NCI-H1092 treated with DMSO at 0.1 percent for 48 hours (cell line): ENCODE results near the gene P2RX1.
A peak's percentile ranks its signal among the peaks of the same experiment; 100 is the strongest.

Experiments used
- DNase-seq: peaks from one replicate; lab custom pipeline; 2025; lab: John Stamatoyannopoulos, UW

Gene P2RX1

GRCh38 chr17:3915995-3916696, at the start of gene P2RX1:
TSS of gene P2RX1 (minus strand) at chr17:3916465. CDS start at chr17:3916225, 240 bp downstream.
- no peak for DNase-seq

GRCh38 chr17:3965118-3965800, 49.0 kb upstream of the P2RX1 start:
- peak; percentile 70 for DNase-seq

DNA sequence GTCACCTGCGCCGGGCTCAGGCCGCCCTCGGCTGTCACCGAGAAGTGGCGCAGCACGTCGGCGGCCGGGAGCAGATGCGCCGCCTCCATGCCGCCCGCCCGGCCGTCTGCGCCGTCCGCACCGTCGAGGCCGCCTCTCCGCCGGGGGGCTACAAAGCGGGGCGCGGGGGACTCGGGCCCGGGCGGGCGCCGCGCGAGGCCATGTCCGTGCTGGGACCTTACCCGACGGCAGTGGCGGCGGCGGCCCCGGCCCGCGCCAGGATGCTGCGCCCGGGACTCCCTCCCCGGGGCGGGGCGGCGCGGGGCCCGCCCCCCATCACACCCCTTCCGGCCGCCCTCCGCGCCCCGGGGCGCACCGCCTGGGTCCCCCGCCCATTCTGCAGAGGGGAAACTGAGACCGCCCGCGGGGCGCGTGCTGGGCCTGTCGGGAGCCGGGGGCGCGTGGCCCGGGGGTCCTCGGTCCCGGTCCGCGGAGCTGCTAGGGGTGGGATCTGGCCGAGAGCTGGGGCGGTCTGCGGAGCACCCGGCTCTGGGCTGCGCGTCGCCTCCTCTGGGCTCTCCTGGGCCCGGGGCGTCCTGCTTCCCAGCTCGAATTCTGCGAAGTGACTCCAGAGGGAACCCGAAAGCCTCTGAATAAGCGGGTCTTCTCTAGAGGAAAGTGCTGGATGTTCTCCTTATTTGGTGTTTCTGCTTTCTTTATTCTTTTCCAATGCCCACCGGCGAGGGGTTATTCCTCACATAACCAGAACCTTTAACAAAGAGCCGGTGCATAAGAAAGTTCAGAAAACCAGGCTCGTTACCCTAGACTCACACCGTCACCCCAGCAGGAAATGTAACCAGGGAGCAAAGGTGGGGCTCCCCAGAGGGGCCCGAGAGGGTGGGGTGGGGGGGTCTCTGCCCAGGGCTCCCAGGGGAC, 48.2 kb upstream of the P2RX1 start, which contains the start of gene ATP2A3:
Gene ATP2A3 (minus strand): TSS at position 235 of the 915 bp plus-strand sequence. CDS start 146 bp downstream, at position 89.
- DNase-seq: peak; percentile 64

GRCh38 chr17:3963237-3964201, 47.3 kb upstream of the P2RX1 start:
- DNase-seq: no peak

DNA sequence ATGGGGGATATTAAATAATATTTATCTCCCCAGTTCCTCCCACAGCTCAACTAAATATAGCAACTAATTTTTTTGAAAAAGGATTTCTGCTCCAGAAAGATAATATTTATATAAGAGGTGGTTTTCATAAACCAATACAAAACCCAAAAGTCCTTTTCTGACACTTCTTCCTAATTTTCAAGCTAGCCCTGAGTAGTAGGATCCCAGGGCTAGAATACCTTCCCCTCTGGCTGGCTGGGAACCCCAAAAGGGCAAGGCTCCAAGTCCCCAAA, 46.6 kb upstream of the P2RX1 start:
- DNase-seq: no peak

GRCh38 chr17:3962217-3962964, 46.1 kb upstream of the P2RX1 start:
- DNase-seq: no peak

DNA sequence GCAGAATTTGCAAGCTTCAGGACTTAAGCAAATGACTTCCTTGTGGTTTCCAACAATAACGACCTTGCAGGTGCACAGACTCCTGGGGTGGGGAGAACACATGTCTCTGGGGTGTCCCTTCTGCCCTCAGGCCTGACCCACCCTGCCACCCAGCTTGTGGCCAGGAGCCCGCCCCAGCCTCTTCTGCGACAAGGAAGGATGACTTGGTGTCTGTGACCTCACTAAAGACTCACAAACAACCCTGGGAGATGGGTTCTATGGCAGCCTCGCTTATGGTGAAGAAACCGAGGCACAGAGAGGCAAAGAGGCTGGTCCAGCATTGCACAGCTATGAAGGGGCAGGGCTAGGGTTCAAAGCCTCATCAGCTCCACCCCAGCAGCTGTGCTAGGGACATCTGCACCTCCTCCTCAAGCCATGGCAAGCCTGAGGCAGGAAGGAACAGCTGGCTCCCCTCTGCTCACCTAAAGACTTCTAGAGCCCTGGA, 45.3 kb upstream of the P2RX1 start:
- peak; percentile 18 for DNase-seq

DNA sequence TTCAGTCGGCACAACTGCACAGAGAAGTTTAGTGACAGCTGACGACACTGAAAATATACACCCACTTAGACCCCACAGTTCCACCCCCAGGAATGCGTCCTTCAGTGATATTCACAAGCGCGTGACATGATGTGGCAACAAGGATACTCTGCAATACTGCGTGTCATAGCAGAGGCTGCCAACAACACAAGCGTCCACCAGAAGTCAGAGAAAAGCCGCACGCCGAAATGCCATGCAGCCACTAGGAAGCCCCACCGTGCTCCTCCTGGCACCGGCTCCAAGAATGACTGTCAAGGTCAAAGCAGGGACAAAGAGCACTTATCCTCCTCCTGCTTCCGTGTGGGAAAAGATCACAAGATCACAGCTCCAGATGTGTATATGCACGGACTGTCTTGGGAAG, 44.5 kb upstream of the P2RX1 start:
- DNase-seq: peak; percentile 34

- DNase-seq: peak; percentile 39
Observed at GRCh38 chr17:3959921-3960601, 43.8 kb upstream of the P2RX1 start.

GRCh38 chr17:3959295-3959899, 43.1 kb upstream of the P2RX1 start:
- DNase-seq: peak; percentile 90

- DNase-seq: peak; percentile 7
Observed at GRCh38 chr17:3957735-3958599, 41.7 kb upstream of the P2RX1 start.

DNA sequence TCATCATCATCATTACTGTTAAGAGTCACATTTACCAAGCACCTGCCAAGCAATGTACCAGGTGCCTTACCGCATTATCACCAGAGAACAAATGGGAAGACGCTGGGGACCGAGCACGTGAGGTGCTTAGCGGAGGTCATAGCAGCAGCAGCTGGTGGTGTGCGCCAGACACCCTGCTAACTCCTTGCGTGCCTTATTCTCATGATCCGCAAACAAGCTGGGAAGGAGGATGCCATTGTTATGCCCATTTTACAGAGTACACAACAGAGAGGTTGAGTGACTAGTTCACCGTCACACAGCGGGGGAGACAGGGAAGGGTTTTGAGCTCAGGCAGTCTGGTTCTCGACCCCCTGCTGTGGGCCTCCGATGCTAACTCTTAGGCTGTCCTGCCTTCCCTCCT, 40.7 kb upstream of the P2RX1 start:
- DNase-seq: peak; percentile 73

- DNase-seq: peak; percentile 73
Observed at GRCh38 chr17:3956327-3956957, 40.2 kb upstream of the P2RX1 start.

GRCh38 chr17:3955673-3955988, 39.4 kb upstream of the P2RX1 start:
- DNase-seq: no peak

DNA sequence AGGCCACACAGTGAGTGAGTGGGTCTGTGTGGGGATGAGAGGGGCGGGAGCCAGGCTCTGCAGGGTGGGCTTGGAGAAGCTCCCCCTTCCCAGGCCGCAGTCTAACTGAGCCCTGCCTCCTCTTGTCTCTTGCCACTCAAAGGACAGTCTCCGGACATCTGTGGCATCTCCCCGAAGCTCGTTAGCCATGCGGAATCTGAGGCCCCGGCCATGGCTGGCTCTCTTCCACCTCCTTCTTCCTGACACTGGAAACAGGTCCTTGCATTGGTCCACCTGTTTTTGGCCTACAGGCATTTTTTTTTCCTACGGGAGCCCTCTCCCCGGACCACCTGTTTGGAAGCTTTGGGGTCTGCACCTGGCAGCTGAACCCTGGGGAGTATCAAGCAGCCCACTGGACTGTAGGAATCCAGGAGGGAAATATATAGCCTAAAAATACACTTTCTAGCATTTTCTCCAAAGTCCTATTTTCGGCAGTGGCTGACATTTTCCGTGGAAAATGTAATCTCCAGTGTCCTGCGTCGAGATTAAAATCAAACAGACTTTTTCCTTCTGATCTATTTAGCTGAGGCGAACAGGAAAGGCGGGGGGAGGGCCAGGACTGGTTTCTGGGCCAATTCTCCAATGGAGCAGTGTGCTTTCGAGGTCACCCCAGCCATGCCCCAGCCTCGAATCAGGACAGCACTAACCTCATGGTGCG, 38.9 kb upstream of the P2RX1 start:
- no peak for DNase-seq

- no peak for DNase-seq
Observed at GRCh38 chr17:3954086-3954485, 37.8 kb upstream of the P2RX1 start.

DNA sequence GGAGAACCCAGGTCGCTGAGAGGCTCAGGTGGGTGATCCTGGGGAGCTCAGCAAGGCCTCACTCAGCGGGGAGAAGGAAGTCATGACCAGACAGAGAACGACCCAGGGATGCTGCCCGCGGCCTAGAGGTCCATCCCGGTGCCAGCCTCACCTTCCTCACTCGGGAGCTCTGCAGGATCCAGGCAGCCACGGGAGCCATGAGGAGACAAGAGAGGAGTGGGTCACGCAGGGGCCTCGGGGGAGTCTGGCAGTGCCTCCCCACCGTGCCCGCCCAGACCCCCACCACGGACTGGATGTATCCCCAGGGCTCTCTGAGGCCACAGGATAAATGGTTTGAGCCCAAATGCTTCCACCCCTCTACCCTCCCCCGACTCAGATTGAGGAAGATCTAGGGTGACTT, 37.3 kb upstream of the P2RX1 start:
- DNase-seq: no peak

GRCh38 chr17:3952186-3952585, 35.9 kb upstream of the P2RX1 start:
- DNase-seq: no peak
